H1 (cell line): ENCODE measurements around the gene CYGB. TPM values are rescaled to one million over a fixed set of nuclear protein-coding genes. Genes with fewer than 3 reads are reported as not detected.

Experiments used
- CTCF ChIA-PET: fragments of 300-600 bp; sonication (Branson Sonifier 250); formaldehyde crosslinking; loops from one replicate; lab custom pipeline; 2021; ENCODE audit not compliant: partially characterized antibody; lab: Charles Lee
- POLR2A ChIA-PET: fragments of 300-600 bp; sonication (Branson Sonifier 250); formaldehyde crosslinking; loops from one replicate; lab custom pipeline; 2021; ENCODE audit warnings: inconsistent platforms; ENCODE audit not compliant: partially characterized antibody; lab: Charles Lee
- DNase-seq, 2 experiments: peaks; one replicate each; pipeline versions ENCODE4 v3.0.0 to v3.0.0-alpha.2; 2010 to 2022; ENCODE audit warnings: low spot score in 2 of 2, low read depth in 1 of 2, mixed read lengths in 1 of 2
- FAIRE-seq: peaks from 2 replicates; lab custom pipeline; 2011; peaks lifted over from hg19 to GRCh38; lab: Jason Lieb, UNC
- H2AFZ ChIP-seq: 2 replicates; pipeline ENCODE4 v1.8.1; 2012; ENCODE audit warnings: low read length, inconsistent platforms
- H2AK5ac ChIP-seq: 2 replicates; pipeline ENCODE4 v1.6.1; 2013; ENCODE audit warnings: low read depth, low read length
- H2BK120ac ChIP-seq: replicated peaks from 2 replicates; pipeline ENCODE3; 2013; ENCODE audit warnings: low read depth, low read length, inconsistent platforms
- H2BK12ac ChIP-seq: 2 replicates; pipeline ENCODE4 v1.6.1; 2013; ENCODE audit warnings: low read depth, low read length
- H2BK15ac ChIP-seq: 2 replicates; pipeline ENCODE4 v1.6.1; 2013; ENCODE audit warnings: low read length
- H2BK20ac ChIP-seq: 2 replicates; pipeline ENCODE4 v1.6.1; 2013; ENCODE audit warnings: low read length
- H2BK5ac ChIP-seq: 2 replicates; pipeline ENCODE4 v1.6.1; 2013; ENCODE audit warnings: low read depth, low read length
- H3K14ac ChIP-seq: 2 replicates; pipeline ENCODE4 v1.6.1; 2013; ENCODE audit warnings: inconsistent platforms; ENCODE audit not compliant: insufficient read length
- H3K18ac ChIP-seq: 2 replicates; pipeline ENCODE4 v1.6.1; 2013; ENCODE audit warnings: low read length; ENCODE audit errors: extremely low read depth
- H3K23ac ChIP-seq: 2 replicates; pipeline ENCODE4 v1.6.1; 2013; ENCODE audit warnings: inconsistent platforms; ENCODE audit not compliant: insufficient read length
- H3K23me2 ChIP-seq: 2 replicates; pipeline ENCODE4 v1.6.1; 2013; ENCODE audit warnings: low read depth, low read length
- H3K27ac ChIP-seq: 2 replicates; pipeline ENCODE4 v1.6.1; 2011; ENCODE audit warnings: low read depth, low read length, inconsistent platforms
- H3K27me3 ChIP-seq, 4 experiments: replicated peaks in 1 of 4; 1 replicate in 1 of 4; 2 replicates in 3 of 4; pipeline versions ENCODE4 v1.6.1 to v1.8.1; 2011 to 2013; ENCODE audit warnings: low read length in 3 of 4, mild to moderate bottlenecking in 3 of 4, inconsistent platforms in 2 of 4, mixed read lengths in 2 of 4, moderate library complexity in 1 of 4; ENCODE audit not compliant: control insufficient read depth in 3 of 4, insufficient read depth in 3 of 4; ENCODE audit errors: extremely low read depth in 1 of 4
- H3K36me3 ChIP-seq, 4 experiments: 2 replicates each; pipeline versions ENCODE4 v1.6.1 to v1.8.1; 2011 to 2013; ENCODE audit warnings: mild to moderate bottlenecking in 4 of 4, low read length in 3 of 4, moderate library complexity in 2 of 4, control low read depth in 1 of 4, inconsistent platforms in 1 of 4; ENCODE audit not compliant: insufficient read depth in 4 of 4, control insufficient read depth in 2 of 4
- H3K4ac ChIP-seq: replicated peaks from 2 replicates; pipeline ENCODE3; 2013; ENCODE audit warnings: low read length, low read depth, mixed read lengths, inconsistent platforms; ENCODE audit not compliant: insufficient read length
- H3K4me1 ChIP-seq, 4 experiments: replicated peaks in 1 of 4; 1 replicate in 1 of 4; 2 replicates in 3 of 4; pipeline versions ENCODE4 v1.6.1 to v1.8.1; 2011 to 2013; ENCODE audit warnings: low read length in 3 of 4, inconsistent platforms in 2 of 4, mixed read lengths in 1 of 4; ENCODE audit not compliant: insufficient read depth in 4 of 4, control insufficient read depth in 3 of 4
- H3K4me2 ChIP-seq, 2 experiments: 2 replicates each; pipeline versions ENCODE4 v1.6.1 to v1.8.1; 2011 to 2013; ENCODE audit warnings: low read depth in 2 of 2, low read length in 2 of 2, control low read depth in 1 of 2, inconsistent platforms in 1 of 2, mild to moderate bottlenecking in 1 of 2; ENCODE audit not compliant: insufficient read depth in 1 of 2
- H3K4me3 ChIP-seq, 4 experiments: fragments of 200-600, 300-600 bp in 1 of 4; sonication (generic), shearing (Covaris generic), sonication (Bioruptor Twin) in 1 of 4; 2 replicates each; pipeline versions ENCODE4 v1.5.1 to v1.8.1; 2011 to 2016; ENCODE audit warnings: low read length in 4 of 4, low read depth in 3 of 4, control low read depth in 2 of 4, inconsistent platforms in 2 of 4, mild to moderate bottlenecking in 2 of 4, mixed read lengths in 1 of 4, moderate library complexity in 1 of 4; ENCODE audit not compliant: insufficient read depth in 2 of 4; ENCODE audit errors: extremely low read depth in 1 of 4
- H3K56ac ChIP-seq: replicated peaks from 2 replicates; pipeline ENCODE3; 2013; ENCODE audit warnings: low read depth, mild to moderate bottlenecking, mixed read lengths, low read length, inconsistent platforms; ENCODE audit not compliant: insufficient read length
- H3K79me1 ChIP-seq: 2 replicates; pipeline ENCODE4 v1.6.1; 2013; ENCODE audit warnings: low read depth, low read length, control low read depth
- H3K79me2 ChIP-seq, 2 experiments: 2 replicates each; pipeline versions ENCODE4 v1.6.1 to v1.8.1; 2012 to 2013; ENCODE audit warnings: low read length in 2 of 2, mild to moderate bottlenecking in 2 of 2, inconsistent platforms in 1 of 2; ENCODE audit not compliant: insufficient read depth in 2 of 2, control insufficient read depth in 1 of 2
- H3K9ac ChIP-seq, 4 experiments: replicated peaks in 1 of 4; 1 replicate in 1 of 4; 2 replicates in 3 of 4; pipeline versions ENCODE4 v1.6.1 to v1.8.1; 2011 to 2013; ENCODE audit warnings: low read depth in 3 of 4, low read length in 3 of 4, control low read depth in 2 of 4, mild to moderate bottlenecking in 2 of 4, moderate library complexity in 2 of 4, inconsistent platforms in 1 of 4; ENCODE audit errors: extremely low read depth in 1 of 4
- H3K9me3 ChIP-seq, 2 experiments: 2 replicates each; pipeline versions ENCODE4 v1.6.1 to v1.8.1; 2012 to 2013; ENCODE audit warnings: mild to moderate bottlenecking in 2 of 2, moderate library complexity in 2 of 2, control low read depth in 1 of 2, inconsistent platforms in 1 of 2, low read depth in 1 of 2, low read length in 1 of 2, mixed read lengths in 1 of 2; ENCODE audit not compliant: insufficient read depth in 2 of 2
- H4K20me1 ChIP-seq, 2 experiments: replicated peaks in 1 of 2; 2 replicates each; pipeline versions ENCODE3 to v1.8.1; 2011 to 2013; ENCODE audit warnings: inconsistent platforms in 2 of 2, low read length in 2 of 2, mild to moderate bottlenecking in 1 of 2; ENCODE audit not compliant: insufficient read depth in 2 of 2, control insufficient read depth in 1 of 2
- H4K5ac ChIP-seq: 2 replicates; pipeline ENCODE4 v1.6.1; 2013; ENCODE audit warnings: low read length, low read depth, mixed read lengths, inconsistent platforms; ENCODE audit not compliant: insufficient read length
- H4K8ac ChIP-seq: 2 replicates; pipeline ENCODE4 v1.8.0; 2013; ENCODE audit warnings: mild to moderate bottlenecking, moderate library complexity, low read length, inconsistent platforms; ENCODE audit not compliant: insufficient read depth; ENCODE audit errors: extremely low read depth
- H4K91ac ChIP-seq: replicated peaks from 2 replicates; pipeline ENCODE3; 2013; ENCODE audit warnings: low read length, mixed read lengths, inconsistent platforms; ENCODE audit not compliant: insufficient read length
- BACH1 ChIP-seq: IDR thresholded peaks from 2 replicates; pipeline ENCODE4 v1.6.1; 2012; ENCODE audit warnings: low read length, improper control_type of control experiment
- CTBP2 ChIP-seq: IDR thresholded peaks from 2 replicates; pipeline ENCODE4 v1.7.0; 2011; ENCODE audit warnings: borderline replicate concordance, mild to moderate bottlenecking, moderate library complexity, mixed read lengths, low read length; ENCODE audit not compliant: insufficient read depth, insufficient read length
- JUND ChIP-seq: IDR thresholded peaks from 2 replicates; pipeline ENCODE4 v1.6.1; 2011; ENCODE audit warnings: mild to moderate bottlenecking, improper control_type of control experiment, low read length
- KDM5A ChIP-seq: fragments of 200-600 bp; IDR thresholded peaks from 2 replicates; pipeline ENCODE4 v1.7.1; 2012; ENCODE audit warnings: mild to moderate bottlenecking, low read length, inconsistent platforms, mixed read lengths
- RXRA ChIP-seq: IDR thresholded peaks from 2 replicates; pipeline ENCODE4 v1.6.1; 2011; ENCODE audit warnings: low read depth, mild to moderate bottlenecking, low read length, moderate library complexity; ENCODE audit not compliant: insufficient read depth
- SAP30 ChIP-seq: fragments of 300-600 bp; sonication (generic); IDR thresholded peaks from 2 replicates; pipeline ENCODE4 v1.7.1; 2012; ENCODE audit warnings: low read length, moderate library complexity, mild to moderate bottlenecking, inconsistent platforms; ENCODE audit not compliant: insufficient read depth, insufficient replicate concordance
- SIX5 ChIP-seq: IDR thresholded peaks from 2 replicates; pipeline ENCODE4 v1.6.1; 2011; ENCODE audit warnings: mild to moderate bottlenecking, low read depth, low read length
- USF2 ChIP-seq: IDR thresholded peaks from 2 replicates; pipeline ENCODE4 v1.6.1; 2011; ENCODE audit warnings: low read length, improper control_type of control experiment
- WGBS, 2 experiments: shearing (Covaris generic) in 1 of 2; methylation state at CpG; one replicate each; pipeline versions ENCODE4 v1.1.6 to v1.1.7; 2013 to 2015; ENCODE audit warnings: low lambda C conversion rate in 2 of 2, mixed read lengths in 2 of 2, inconsistent platforms in 1 of 2, low coverage in 1 of 2, missing lambda C conversion rate in 1 of 2; ENCODE audit not compliant: insufficient replicate concordance in 2 of 2, insufficient coverage in 1 of 2, insufficient read length in 1 of 2; ENCODE audit errors: extremely low coverage in 1 of 2, missing lambda C conversion rate in 1 of 2; 5-methylcytosine and 5-hydroxymethylcytosine counted together
- polyA plus RNA-seq, 7 experiments: library from polyadenylated mRNA; depleted of rRNA in 3 of 7; stranded (reverse) in 5 of 7; unstranded in 2 of 7; fragments of >200 nt in 5 of 7; fragments of 200-250 nt in 2 of 7; gene quantifications; 1 replicate in 5 of 7; 2 replicates in 1 of 7; 4 replicates in 1 of 7; pipeline versions ENCODE4 v1.2.1 to v1.2.3, GENCODE V29; 2011 to 2013; ENCODE audit warnings: missing spikeins in 2 of 7, mixed read lengths in 2 of 7
- total RNA-seq: library from RNA; stranded (reverse); fragmentation: NEBNext Ultra II Directional; extraction: Animal tissue kit (Norgen Biotek cat#: 25700); gene quantifications from 2 replicates; pipeline ENCODE4 v1.2.1, GENCODE V29; 2021
- TF ChIP-seq, protein P1 (sequence below): IDR thresholded peaks from 2 replicates; pipeline ENCODE4 v1.6.1; 2012; ENCODE audit warnings: low read length, inconsistent platforms

Gene CYGB
- total and polyA plus RNA-seq, 2 of the 8 experiments (the other 6 are each of a cell fraction or from before 2014, with no cell fraction given) = 2.7 to 3.7 TPM

GRCh38 chr17:76543826-76544545 lies 6.5 kb upstream of the CYGB start:
- H2BK120ac ChIP-seq = no peak overlapping the region
- H2AFZ ChIP-seq = no peak overlapping the region
- H3K56ac ChIP-seq = no peak overlapping the region
- TF ChIP-seq KDM5A (no peak), SIX5 (no peak), JUND (no peak), SAP30 (no peak), RXRA (no peak), CTBP2 (no peak), USF2 (no peak), BACH1 (no peak)
- TF ChIP-seq, protein P1, sequence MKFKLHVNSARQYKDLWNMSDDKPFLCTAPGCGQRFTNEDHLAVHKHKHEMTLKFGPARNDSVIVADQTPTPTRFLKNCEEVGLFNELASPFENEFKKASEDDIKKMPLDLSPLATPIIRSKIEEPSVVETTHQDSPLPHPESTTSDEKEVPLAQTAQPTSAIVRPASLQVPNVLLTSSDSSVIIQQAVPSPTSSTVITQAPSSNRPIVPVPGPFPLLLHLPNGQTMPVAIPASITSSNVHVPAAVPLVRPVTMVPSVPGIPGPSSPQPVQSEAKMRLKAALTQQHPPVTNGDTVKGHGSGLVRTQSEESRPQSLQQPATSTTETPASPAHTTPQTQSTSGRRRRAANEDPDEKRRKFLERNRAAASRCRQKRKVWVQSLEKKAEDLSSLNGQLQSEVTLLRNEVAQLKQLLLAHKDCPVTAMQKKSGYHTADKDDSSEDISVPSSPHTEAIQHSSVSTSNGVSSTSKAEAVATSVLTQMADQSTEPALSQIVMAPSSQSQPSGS = no peak

More at GRCh38 chr17:76543826-76544545, 6.5 kb upstream of the CYGB start:
- Histone ChIP-seq H3K4me3 (no peak overlapping the region), H3K9ac (no peak overlapping the region), H3K4me1 (peaks cover 0 to 35% (median 17%) of the 10 kb centered on the region in 4 experiments; a peak in 6 of 7 replicates), H3K14ac (no peak overlapping the region), H3K79me2 (no peaks in the 10 kb centered on the region; a peak in 1 of 4 replicates), H4K91ac (peak overlapping the region; percentile 18), H3K36me3 (no peaks in the 10 kb centered on the region), H2BK12ac (no peak overlapping the region), H3K9me3 (no peaks in the 10 kb centered on the region), H2AK5ac (no peak overlapping the region), H4K5ac (no peak overlapping the region), H3K27me3 (peaks cover 0 to 10% (median 10%) of the 10 kb centered on the region in 4 experiments; a peak in 6 of 7 replicates), H2BK20ac (no peak overlapping the region), H3K23me2 (peaks cover 10% of the 10 kb centered on the region), H3K4ac (no peak overlapping the region), H2BK15ac (no peak overlapping the region; the same call in 1 of the 2 replicates), H4K8ac (no peak overlapping the region), H2BK5ac (no peak overlapping the region), H3K18ac (no peak overlapping the region), H4K20me1 (peaks cover 0 to 7% of the 10 kb centered on the region in 2 experiments), H3K4me2 (peak overlapping the region in 1 of 2 experiments; percentile 19; a peak in 2 of 4 replicates), H3K79me1 (no peaks in the 10 kb centered on the region), H3K23ac (no peak overlapping the region), H3K27ac (no peak overlapping the region)
- CTCF ChIA-PET = interaction anchor here (0.6 to 15.6 kb wide), 8 partner anchors 10 to 85 kb away, joined by 3 to 260 read pairs (median 14); no protein-coding TSS in a partner anchor
- WGBS, 2 experiments = 64% methylated on average over 22 of the region's 22 CpGs; no CpG with 5 or more reads in 1 of the 2 experiments
- DNase-seq = no peak
- POLR2A ChIA-PET = interaction anchor here (1.0 to 3.7 kb wide), 8 partner anchors 7 to 42 kb away, joined by 3 to 27 read pairs (median 4); partner anchors contain the start of gene RHBDF2
- no peak for FAIRE-seq
